Neural cell (in vitro differentiated cells): ENCODE results near the gene PKNOX1.

Experiments used
- EZH2 ChIP-seq: fragments of 200-600, 300-800 bp; shearing (Covaris generic), sonication (generic); IDR thresholded peaks from 2 replicates; pipeline ENCODE4 v1.6.1; 2014; ENCODE audit warnings: antibody characterized with exemption, low read length, borderline replicate concordance, mild to moderate bottlenecking; ENCODE audit not compliant: insufficient read depth, poor library complexity, severe bottlenecking
- POLR2AphosphoS5 ChIP-seq: IDR thresholded peaks from 2 replicates; pipeline ENCODE4 v1.6.1; 2012
- REST ChIP-seq: IDR thresholded peaks from 2 replicates; pipeline ENCODE4 v1.6.1; 2012; ENCODE audit warnings: borderline replicate concordance
- TAF1 ChIP-seq: IDR thresholded peaks from 2 replicates; pipeline ENCODE4 v1.6.1; 2012; ENCODE audit warnings: low read depth
- TF ChIP-seq, protein P1 (sequence below): fragments of 450-650 bp; IDR thresholded peaks from 2 replicates; pipeline ENCODE4 v1.5.1; 2014; ENCODE audit warnings: antibody characterized with exemption, mild to moderate bottlenecking, moderate library complexity; ENCODE audit not compliant: poor library complexity, severe bottlenecking

DNA sequence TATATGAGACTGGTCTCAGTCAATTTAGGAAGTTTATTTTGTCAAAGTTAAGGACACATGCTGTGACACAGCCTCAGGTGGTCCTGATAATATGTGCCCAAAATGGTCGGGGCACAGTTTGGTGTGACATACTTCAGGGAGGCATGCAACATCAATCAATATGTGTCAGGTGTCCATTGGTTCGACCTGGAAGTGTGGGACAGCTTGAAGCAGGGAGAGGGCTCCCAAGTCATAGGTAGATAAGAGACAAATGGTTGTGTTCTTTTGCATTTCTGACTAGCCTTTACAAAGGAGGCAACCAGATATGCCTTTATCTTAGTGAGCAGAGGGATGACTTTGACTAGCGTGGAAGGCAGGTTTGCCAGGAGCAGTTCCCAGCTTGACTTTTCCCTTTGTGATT is 44.4 kb upstream of the PKNOX1 start:
- TF ChIP-seq POLR2AphosphoS5: no peak
- TF ChIP-seq, protein P1, sequence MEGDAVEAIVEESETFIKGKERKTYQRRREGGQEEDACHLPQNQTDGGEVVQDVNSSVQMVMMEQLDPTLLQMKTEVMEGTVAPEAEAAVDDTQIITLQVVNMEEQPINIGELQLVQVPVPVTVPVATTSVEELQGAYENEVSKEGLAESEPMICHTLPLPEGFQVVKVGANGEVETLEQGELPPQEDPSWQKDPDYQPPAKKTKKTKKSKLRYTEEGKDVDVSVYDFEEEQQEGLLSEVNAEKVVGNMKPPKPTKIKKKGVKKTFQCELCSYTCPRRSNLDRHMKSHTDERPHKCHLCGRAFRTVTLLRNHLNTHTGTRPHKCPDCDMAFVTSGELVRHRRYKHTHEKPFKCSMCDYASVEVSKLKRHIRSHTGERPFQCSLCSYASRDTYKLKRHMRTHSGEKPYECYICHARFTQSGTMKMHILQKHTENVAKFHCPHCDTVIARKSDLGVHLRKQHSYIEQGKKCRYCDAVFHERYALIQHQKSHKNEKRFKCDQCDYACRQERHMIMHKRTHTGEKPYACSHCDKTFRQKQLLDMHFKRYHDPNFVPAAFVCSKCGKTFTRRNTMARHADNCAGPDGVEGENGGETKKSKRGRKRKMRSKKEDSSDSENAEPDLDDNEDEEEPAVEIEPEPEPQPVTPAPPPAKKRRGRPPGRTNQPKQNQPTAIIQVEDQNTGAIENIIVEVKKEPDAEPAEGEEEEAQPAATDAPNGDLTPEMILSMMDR: no peak
- no peak for TF ChIP-seq REST
- TF ChIP-seq EZH2: no peak
- TF ChIP-seq TAF1: no peak
